ENCODE measurements around the gene QSOX1.

DNA sequence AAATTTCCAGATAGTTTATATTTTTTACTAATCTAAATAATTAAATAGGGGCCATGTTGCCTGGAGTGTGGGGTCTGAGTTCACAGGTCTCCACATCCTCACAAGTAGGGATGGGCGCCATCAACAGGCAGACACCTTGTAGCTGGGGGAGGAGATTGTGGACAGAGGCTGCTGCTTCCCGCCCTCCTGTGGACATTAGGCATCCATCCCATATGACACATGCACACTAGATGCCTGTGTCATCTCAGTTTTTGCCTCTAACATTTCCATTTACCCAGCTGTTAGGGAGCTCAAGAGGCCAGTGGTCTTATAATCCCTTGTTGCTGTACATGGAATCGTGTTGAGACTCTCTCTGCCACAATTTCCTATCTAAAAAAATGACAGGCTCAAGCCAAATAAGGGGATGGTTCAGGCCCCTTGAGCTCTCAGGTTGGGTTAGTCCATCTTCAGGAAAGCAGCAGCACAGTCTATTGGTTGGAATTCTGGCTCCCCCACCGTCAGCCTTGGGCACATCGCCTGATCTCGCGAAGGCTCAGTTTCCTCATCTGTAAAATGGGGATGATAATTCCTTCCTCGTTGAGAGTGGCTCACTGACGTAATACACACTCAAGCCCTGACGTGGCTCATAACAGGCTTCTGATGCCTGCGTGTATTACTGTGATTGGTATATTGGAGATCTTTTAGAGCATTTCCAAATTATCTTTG lies 89.0 kb downstream of the QSOX1 start:
- TF ChIP-seq, protein P1, sequence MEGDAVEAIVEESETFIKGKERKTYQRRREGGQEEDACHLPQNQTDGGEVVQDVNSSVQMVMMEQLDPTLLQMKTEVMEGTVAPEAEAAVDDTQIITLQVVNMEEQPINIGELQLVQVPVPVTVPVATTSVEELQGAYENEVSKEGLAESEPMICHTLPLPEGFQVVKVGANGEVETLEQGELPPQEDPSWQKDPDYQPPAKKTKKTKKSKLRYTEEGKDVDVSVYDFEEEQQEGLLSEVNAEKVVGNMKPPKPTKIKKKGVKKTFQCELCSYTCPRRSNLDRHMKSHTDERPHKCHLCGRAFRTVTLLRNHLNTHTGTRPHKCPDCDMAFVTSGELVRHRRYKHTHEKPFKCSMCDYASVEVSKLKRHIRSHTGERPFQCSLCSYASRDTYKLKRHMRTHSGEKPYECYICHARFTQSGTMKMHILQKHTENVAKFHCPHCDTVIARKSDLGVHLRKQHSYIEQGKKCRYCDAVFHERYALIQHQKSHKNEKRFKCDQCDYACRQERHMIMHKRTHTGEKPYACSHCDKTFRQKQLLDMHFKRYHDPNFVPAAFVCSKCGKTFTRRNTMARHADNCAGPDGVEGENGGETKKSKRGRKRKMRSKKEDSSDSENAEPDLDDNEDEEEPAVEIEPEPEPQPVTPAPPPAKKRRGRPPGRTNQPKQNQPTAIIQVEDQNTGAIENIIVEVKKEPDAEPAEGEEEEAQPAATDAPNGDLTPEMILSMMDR (IDR thresholded peaks at IDR 0.05; ENCODE audit: low read depth, low read length, poor library complexity, severe bottlenecking): no peak
- no peak for TF ChIP-seq EZH2phosphoT487 (IDR thresholded peaks at IDR 0.05; ENCODE audit: borderline replicate concordance, low read length)
